Left lobe of liver (tissue), 2 donors: ENCODE measurements around the gene STXBP5. TPM values are rescaled to one million over a fixed set of nuclear protein-coding genes. Genes with fewer than 3 reads are reported as not detected.

ENCODE experiments used
- ATAC-seq: fragments of 200-7000 bp; cut with Tn5 transposase; one replicate; pipeline ENCODE4 v1.9.1; 2020; ENCODE audit warnings: mild to moderate bottlenecking, moderate library complexity
- DNase-seq: peaks from one replicate; pipeline ENCODE4 v3.0.0-alpha.2; 2020; ENCODE audit warnings: low spot score
- total RNA-seq: library from RNA; stranded (reverse); gene quantifications from one replicate; pipeline ENCODE4 v1.2.1, GENCODE V29; 2021
- donor health status: DM: no; HTN: no; CAD: no; lungs with moderate emphysema.
- donor health status: DM: no; HTN: yes; CAD: no.

Gene STXBP5
- total RNA-seq, 1 donor from 2014 or later = 3.7 TPM

GRCh38 chr6:147416622-147417021 lies 212.4 kb downstream of the STXBP5 start:
- ATAC-seq (no peak), DNase-seq (no peak)

DNA sequence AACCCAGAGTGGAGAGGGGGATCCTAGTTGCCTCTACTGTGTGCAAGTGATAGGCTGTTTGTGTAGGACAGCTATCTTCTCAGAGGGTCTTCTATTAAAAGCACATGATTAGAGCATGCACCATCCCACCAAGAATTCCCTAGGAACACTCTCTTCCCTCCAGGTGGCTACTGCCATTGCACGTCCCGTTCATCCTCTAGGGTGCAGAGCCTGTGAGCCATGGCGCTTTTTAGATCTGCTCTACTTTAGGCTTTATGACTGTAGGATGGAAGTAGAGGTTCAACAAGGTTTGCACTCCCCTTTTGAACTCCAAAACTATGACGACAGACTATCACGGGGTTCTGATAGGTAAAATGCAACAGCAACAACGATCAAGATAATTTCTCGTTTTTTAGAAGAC lies 213.7 kb downstream of the STXBP5 start:
- DNase-seq (no peak), ATAC-seq (no peak)

GRCh38 chr6:147418523-147418922 lies 214.3 kb downstream of the STXBP5 start:
- DNase-seq (no peak), ATAC-seq (no peak)

DNA sequence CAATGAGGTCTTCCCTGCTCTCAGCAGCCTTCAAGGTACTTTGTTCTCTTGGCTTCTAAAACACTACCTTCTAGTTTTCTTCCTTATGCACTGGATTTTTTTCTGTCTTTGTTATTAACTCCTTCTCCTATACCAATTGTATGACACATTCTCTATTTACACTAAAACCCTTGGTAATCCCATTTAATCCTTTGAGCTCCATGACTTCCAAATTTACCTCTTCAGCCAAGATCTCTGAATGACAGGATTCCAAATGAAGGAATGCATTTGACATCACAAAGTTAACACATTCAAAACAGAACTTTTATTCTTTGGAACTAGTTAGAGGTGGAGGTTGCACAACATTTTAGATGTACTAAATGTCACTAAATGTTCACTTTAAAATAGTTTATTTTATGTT lies 217.7 kb downstream of the STXBP5 start:
- DNase-seq (no peak), ATAC-seq (no peak)

GRCh38 chr6:147423111-147423510 lies 218.9 kb downstream of the STXBP5 start:
- ATAC-seq = no peak
- no peak for DNase-seq

GRCh38 chr6:147429794-147430193 lies 225.6 kb downstream of the STXBP5 start:
- no peak for ATAC-seq
- DNase-seq = no peak

DNA sequence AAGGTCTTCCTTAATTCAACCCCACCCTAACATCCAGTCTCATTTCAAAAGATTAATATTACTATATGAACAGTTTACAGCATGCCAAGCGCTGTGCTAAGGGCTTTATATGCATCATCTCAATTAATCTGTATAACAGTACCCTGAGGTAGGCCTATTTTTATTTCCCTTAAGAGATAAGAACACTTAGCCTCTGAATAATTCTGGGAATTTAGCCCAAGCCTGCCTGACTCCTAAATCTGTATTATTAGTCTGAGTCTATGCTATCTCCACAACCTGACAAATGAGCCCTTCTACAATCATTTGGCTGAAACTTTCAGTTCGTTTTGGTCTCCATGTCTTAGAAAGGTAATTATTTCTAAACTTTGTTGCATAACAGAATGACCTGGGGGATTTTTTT lies 226.6 kb downstream of the STXBP5 start:
- DNase-seq = no peak
- no peak for ATAC-seq

DNA sequence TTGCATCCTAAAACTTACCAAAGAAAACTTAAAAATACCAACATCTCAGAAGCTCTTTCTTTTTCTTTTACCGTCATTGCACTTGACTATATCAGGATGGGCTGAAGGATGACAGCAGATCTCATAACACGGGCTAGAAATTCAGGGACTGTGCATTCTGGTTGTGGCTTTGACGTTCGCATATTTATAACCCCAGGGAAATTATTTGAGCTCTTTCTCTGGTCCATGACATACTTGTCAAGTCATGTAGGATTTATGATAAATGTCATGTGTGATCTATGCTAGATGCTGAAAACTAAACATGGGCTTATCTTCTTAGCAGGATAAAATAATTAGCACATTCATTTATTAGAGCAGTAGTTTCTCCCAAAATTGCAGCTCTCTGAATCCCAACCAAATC lies 229.9 kb downstream of the STXBP5 start:
- no peak for DNase-seq
- no peak for ATAC-seq

- ATAC-seq (no peak), DNase-seq (no peak)
Measured at GRCh38 chr6:147434516-147434915, 230.3 kb downstream of the STXBP5 start.

DNA sequence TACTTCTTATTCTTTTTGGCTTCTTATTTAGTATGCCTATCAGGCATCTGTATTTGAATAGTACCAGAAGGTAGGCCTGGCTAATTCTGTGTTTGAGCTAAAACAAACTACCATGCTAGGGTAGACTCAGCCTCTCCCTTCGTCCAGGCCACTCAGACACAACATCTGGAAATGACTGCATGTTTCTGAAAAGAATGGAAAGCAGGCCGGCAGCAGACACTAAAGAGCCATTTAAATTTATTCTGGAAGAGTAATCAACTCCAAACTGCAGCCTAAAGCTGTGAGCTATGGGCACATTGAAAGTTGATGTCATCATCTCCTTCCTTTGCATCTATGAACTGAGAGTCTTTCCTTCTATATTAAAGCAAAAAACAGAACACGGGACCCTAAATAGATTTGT lies 233.4 kb downstream of the STXBP5 start:
- DNase-seq (no peak), ATAC-seq (no peak)

- ATAC-seq (no peak), DNase-seq (no peak)
Measured at GRCh38 chr6:147438758-147439528, 234.7 kb downstream of the STXBP5 start.
